HG02973 (cell line): ENCODE results near the gene RAD51C.
"Not testable (repeated sequence)": the region's sequence is repeated elsewhere in the genome, so short reads cannot be mapped to it uniquely, and the experiment has no call there.

ENCODE experiments used
- ATAC-seq: cut with Tn5 transposase; IDR thresholded peaks from one replicate; pipeline ENCODE4 v1.9.1; 2021; ENCODE audit warnings: moderate library complexity; ENCODE audit not compliant: unreplicated experiment

Gene RAD51C

DNA sequence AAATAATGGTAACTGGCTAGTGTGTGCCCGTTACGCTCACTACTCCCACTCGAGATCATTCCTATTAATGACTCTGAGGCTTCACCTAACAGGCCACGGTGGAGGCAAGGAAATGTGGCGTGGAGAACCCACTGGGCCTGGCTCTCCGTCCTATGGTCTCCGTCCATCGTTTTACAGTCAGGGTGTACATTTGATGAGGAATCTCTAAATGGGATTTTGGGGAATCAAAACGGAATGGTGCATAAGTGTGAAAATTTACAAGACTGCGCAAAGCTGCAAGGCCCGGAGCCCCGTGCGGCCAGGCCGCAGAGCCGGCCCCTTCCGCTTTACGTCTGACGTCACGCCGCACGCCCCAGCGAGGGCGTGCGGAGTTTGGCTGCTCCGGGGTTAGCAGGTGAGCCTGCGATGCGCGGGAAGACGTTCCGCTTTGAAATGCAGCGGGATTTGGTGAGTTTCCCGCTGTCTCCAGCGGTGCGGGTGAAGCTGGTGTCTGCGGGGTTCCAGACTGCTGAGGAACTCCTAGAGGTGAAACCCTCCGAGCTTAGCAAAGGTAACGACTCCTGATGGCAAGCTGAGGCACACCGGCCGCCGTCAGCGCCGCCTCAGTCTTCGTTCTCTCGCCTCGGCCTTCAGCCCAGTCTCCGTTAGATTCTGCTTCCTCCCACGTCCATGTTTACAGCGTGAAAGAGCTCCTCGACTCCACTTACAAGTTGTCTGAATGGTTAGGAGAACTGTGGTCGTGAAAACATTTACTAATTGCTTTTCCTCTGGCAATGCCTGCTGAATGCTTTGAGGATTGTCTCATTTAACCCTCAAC is at the start of gene RAD51C:
Gene RAD51C, plus strand, starts transcription at position 364 of the 817 bp plus-strand sequence. Its CDS starts 42 bp downstream, at position 406.
- peak; percentile 96 for ATAC-seq

DNA sequence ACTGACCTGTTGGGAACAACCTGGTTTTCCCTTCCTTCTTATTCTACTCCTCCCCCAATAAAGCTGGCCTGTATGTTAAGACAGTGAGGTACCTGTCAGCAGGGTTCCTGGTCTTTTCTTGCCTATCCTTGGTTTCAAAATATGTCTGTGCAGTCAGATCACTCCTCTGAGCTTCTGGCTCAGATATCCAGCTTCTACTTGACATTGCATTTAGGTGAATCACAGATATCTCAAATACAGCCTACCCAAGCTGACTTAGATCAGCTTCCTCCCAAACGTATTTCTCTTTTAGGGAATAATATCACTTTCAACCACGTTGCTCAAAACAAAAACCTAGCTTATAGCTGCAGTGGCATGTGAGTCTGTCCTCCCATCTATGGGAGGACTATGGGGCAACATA is 49.3 kb upstream of the RAD51C start:
- ATAC-seq, result no peak

- ATAC-seq, result no peak
These were observed 44.2 kb upstream of the RAD51C start for GRCh38 chr17:58648236-58648635.

- ATAC-seq, result not testable (repeated sequence)
These were observed 34.2 kb upstream of the RAD51C start for GRCh38 chr17:58657962-58658803.

GRCh38 chr17:58658804-58659713 is 33.3 kb upstream of the RAD51C start:
- ATAC-seq, result peak; percentile 58

- ATAC-seq, result not testable (repeated sequence)
These were observed 32.7 kb upstream of the RAD51C start for GRCh38 chr17:58659714-58660084.

- ATAC-seq, result no peak
These were observed 31.8 kb upstream of the RAD51C start for GRCh38 chr17:58660621-58661020.

DNA sequence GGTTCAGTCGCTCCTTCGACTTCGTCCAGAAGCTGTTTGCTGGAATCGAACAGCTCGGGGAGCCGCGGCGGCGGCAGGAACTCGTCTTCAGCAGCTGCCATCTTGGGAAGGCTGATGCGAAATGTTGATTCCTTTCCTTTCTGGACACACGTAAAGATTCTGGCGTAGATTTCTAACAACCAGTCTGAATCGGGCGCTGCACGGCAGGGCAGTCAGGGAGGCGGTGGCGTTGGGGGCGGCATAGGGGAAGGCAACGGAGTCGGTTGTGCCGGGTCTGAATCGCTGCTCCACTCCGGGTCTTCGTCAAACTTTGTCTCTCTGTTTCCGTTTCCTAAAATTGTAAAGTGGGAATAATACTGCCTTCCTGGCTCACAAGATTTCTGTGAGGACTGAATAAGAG is 30.9 kb upstream of the RAD51C start:
- no peak for ATAC-seq

DNA sequence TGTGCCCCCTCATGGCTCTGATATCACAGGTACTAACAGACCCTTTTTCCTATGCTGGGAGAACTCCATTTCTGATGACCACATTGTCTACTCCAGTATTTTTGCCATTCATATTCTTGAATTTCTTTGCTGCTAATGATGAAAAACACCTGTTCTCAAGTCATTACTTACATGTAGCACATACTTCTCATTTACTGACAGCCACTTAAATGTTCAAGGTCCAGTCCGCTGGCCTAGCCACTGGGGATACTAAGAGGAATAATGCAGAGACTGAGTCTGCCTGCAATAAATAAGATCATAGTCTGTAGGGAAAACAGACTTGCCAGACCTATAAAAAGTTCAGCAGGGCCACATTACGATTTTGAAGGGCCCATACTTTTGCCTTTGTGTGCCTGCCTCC is 28.1 kb upstream of the RAD51C start:
- no peak for ATAC-seq

GRCh38 chr17:58665946-58666857 is 26.2 kb upstream of the RAD51C start:
- ATAC-seq, result no peak

- ATAC-seq, result no peak
These were observed 25.5 kb upstream of the RAD51C start for GRCh38 chr17:58666858-58667267.

- ATAC-seq, result no peak
These were observed 24.3 kb upstream of the RAD51C start for GRCh38 chr17:58667934-58668597.

DNA sequence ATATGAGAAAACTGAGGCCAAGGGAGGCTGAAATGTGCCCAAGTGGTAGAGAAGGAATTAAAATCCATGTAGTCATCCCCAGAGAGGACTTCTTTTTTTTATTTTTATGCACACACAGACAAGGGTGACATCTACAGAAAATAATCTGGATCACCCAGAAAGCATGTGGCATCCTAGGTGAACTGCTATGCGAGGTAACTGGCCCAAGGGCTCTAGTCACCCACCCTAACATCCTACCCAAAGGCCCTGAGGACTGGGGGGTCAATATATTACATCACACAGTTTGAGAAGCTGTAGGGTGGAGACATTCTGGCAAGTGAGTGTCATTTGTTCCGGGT is 23.8 kb upstream of the RAD51C start:
- no peak for ATAC-seq

GRCh38 chr17:58669853-58670252 is 22.5 kb upstream of the RAD51C start:
- no peak for ATAC-seq

- no peak for ATAC-seq
These were observed 20.4 kb upstream of the RAD51C start for GRCh38 chr17:58671969-58672368.

DNA sequence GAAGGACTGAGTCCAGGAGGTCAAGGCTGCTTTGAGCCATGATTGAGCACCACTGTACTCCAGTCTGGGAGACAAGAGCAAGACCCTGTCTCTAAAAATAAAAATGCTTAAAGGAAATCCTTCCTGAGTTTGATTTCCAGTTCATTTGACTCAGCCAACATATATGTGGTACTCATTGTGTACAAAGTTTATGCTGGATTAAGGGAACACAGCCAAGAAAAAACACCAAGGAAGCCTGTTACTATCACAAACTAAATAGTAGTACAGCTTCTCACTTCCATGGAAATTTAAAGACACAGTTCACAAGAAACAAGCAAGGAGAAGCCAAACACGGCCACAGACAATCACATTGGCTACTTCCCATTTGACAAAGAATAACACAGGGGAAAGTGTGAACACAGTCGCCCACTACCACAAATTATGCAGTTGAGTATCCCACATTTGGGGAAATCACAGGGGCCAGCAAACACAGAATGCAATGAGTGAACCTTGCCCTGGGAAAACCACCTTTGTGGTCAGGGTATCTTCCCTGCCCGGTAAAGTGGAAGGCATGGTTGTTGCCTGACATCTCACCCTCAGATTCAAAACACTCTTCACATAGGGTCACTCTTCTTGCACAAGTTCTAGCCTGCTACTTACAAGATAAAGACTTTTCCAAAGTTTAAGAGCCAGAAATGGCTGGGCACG is 15.1 kb upstream of the RAD51C start:
- ATAC-seq, result no peak

DNA sequence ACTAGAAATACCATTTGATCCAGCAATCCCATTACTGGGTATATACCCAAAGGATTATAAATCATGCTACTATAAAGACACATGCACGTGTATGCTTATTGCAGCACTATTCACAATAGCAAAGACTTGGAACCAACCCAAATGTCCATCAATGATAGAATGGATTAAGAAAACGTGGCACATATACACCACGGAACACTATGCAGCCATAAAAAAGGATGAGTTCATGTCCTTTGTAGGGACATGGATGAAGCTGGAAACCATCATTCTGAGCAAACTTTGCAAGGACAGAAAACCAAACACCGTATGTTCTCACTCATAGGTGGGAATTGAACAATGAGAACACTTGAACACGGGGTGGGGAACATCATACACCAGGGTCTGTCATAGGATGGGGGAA is 14.1 kb upstream of the RAD51C start:
- not testable (repeated sequence) for ATAC-seq

GRCh38 chr17:58679263-58680037 is 13.0 kb upstream of the RAD51C start:
- ATAC-seq, result no peak
